GM19023 (cell line): ENCODE results near the gene MRPL39.
A peak's percentile ranks its signal among the peaks of the same experiment; 100 is the strongest.
"Not testable (repeated sequence)": the region's sequence is repeated elsewhere in the genome, so short reads cannot be mapped to it uniquely, and the experiment has no call there.

Source experiments
- ATAC-seq: cut with Tn5 transposase; IDR thresholded peaks from one replicate; pipeline ENCODE4 v1.9.1; 2021; ENCODE audit warnings: mild to moderate bottlenecking, moderate library complexity; ENCODE audit not compliant: unreplicated experiment

MRPL39 gene

GRCh38 chr21:25607151-25608043, at the start of gene MRPL39:
Gene MRPL39 (minus strand): TSS chr21:25607481. CDS start chr21:25607475, 6 bp downstream.
- peak; percentile 95 for ATAC-seq

GRCh38 chr21:25656412-25656811, 49.1 kb upstream of the MRPL39 start:
- no peak for ATAC-seq

DNA sequence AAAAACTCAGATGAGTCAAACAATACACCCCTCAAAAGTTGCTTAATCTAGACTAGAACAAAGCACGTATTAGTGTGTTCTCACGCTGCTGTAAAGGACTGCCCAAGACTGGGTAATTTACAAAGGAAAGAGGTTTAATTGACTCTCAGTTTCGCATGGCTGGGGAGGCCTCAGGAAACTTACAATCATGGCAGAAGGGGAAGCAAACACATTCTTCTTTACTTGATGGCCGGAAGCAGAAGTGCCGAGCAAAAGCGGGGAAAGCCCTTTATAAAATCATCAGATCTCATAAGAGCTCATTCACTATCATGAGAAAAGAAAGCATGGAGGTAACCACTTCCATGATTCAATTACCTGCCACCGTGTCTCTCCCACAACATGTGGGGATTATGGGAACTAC, 41.9 kb upstream of the MRPL39 start:
- ATAC-seq = no peak

- no peak for ATAC-seq
Observed at GRCh38 chr21:25647647-25648046, 40.4 kb upstream of the MRPL39 start.

DNA sequence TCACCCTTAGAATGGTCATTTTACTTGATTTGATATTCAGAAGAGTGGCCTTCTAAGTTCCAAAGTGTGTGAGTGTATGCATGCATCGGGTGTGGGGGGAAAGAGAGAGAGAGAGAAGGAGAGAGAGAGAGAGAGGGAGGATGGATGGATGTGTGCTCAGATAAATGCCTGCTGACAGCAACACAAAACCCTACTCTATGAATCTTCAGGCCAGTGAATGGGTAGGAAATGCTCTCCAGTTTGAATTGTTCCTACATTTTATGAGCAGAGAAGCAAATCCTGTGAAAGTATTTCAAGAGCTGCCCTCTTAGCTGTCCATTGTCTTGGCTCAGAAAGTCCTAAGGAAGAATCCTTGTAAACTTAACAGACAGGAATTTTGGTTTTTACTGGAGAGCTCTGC, 39.2 kb upstream of the MRPL39 start:
- ATAC-seq = no peak

GRCh38 chr21:25643486-25643885, 36.2 kb upstream of the MRPL39 start:
- ATAC-seq = no peak

GRCh38 chr21:25640943-25641292, 33.6 kb upstream of the MRPL39 start:
- no peak for ATAC-seq

DNA sequence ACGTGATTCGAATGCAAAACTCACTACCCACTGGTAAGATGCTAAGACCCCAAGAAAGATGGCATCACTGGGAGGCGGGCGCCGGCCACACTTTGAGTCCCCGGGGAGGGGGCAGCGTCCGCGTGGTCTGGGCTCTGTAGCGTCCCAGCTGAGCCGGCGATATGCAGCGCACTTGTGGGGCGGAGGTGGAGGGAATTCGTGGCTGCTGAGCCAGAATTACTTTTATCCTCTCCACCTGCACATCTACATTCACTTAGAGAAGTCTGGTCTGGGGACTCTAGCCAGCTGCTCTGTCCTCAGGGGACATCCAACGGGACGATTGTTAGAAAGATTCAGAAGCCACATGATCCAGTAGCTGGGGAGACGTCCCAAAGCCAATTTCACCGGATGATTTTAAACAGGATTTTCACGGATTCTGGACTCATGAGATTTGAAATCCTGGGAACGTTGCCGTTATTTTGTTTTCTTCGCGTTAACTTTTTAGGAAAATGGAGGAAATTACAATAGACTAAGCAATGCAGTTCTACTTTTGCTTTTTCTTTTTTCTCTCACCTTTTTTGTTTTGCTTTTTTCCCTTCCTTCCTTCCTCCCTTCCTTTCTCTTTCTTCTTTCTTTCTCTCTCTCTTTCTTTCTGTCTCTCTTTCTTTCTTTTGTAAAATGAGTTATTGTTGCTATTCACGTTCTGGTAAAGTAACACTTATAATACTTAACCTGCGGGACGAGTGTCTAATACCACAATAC, 33.1 kb upstream of the MRPL39 start:
- peak; percentile 28 for ATAC-seq

GRCh38 chr21:25639551-25640201, 32.4 kb upstream of the MRPL39 start:
- ATAC-seq = peak; percentile 73

DNA sequence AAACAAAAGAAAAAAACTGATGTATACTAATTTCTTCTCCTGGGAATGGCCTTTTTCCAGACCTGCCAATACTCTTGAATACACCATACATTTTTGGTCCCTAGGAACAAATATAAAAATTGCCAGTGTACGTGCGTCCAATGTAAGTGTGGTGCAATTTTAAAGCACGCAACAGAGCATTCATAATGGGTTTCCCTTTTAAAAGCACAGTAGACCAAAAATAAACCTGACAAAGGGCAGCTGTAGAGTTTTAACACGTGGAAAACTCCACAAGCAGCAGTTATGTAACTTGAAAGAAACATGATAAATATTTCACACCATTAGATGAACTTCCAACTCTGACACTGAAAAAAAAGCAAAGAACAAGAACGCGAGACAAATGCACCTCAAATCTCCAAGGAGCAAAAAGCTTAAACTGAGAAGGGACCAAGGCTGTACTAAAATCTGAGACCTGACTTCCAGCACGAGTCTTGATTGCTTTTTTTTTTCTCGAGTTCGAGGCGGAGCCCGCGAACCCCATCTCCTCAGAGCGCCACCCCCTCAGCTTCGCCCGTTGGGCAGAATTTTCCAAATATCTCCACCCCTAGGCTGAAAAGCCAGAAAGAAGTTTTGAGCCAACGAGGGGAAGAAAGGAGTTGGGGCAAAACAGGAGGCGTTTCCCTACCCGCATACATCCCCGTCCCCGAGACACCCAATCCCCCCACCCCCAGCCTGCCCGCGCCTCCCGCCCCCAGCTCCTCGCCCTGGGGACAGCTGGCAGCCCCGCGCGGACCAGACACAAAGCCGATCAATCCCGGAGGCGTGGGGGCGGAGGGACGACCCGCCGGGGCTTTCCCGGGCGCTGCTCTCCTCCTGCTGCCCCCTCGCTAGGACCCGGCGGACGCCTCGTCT, 31.6 kb upstream of the MRPL39 start, which contains the start of gene JAM2:
JAM2 (plus strand) TSS at position 599 of the 891 bp plus-strand sequence. CDS start 564 bp downstream, outside the sequence.
- peak; percentile 46 for ATAC-seq

DNA sequence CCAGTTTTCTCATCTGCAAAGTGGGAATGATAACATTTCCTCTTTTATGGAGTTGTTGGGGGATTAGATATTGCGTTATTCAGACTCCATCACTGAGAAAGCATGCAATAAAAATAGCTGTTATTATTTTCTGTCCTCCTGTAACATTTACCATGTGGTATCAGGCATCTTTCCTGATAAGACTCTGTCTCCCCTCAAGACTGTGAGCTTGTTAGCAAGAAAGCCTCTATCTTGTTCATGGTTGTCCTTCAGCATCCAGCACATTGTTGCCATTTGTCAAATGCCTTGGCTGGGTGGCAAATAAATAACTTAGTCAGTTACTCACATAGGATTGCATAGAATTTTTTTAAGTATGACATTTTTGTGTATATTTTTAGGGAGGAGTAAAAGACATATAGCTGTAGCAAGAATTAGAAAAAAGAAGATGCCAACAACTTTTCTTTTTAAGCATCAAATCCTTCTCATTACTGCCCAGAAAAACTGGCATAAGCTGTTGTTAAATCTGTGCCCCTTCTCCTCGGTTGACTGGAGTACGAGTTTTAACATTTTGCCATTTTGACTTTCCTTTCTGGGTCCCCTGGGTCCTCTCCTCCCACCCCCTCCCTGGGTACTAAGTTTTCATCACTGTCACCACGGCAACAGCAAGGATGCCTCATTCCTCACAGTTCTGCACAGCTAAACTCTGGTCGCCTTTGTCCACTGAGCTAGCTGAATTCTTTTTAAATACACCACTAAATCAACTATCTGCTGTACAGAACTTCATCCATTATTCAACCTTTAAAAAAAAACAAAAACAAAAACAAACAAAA, 30.8 kb upstream of the MRPL39 start:
- no peak for ATAC-seq

DNA sequence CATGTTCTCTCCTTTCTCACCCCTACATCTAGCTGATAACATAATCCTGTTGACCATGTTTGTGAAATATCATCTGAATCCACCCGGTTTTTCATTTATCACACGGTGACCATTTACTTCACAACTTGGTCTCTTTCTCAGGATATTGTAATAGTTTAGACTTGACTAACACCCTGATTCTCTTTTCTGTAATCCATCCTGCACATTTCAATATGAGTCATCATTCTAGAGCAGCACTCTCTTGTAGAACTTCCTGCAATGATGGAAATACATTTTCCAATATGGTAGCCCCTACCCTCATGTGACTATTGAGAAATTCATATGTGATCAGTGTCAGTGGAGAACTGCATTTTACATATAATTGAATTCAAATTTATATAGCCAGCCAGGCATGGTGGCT, 29.4 kb upstream of the MRPL39 start:
- ATAC-seq = no peak

DNA sequence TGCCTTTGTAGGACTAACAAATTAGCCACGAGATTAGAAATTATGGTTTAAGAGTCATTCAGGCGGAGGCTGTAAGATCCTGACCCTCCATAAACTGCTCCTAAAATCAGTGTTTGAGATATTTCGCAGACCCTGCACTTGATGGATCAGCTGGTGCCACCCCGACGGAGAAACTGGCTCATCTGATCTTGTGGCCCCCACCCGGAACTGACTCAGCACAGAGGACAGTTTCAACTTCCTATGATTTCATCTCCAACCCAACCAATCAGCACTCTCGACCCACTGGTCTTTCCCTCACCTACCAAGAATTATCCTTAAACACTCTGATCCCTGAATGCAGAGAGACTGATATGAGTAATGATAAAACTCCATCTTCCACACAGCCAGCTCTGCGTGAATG, 28.0 kb upstream of the MRPL39 start:
- ATAC-seq = no peak

GRCh38 chr21:25632296-25632695, 25.0 kb upstream of the MRPL39 start:
- no peak for ATAC-seq

DNA sequence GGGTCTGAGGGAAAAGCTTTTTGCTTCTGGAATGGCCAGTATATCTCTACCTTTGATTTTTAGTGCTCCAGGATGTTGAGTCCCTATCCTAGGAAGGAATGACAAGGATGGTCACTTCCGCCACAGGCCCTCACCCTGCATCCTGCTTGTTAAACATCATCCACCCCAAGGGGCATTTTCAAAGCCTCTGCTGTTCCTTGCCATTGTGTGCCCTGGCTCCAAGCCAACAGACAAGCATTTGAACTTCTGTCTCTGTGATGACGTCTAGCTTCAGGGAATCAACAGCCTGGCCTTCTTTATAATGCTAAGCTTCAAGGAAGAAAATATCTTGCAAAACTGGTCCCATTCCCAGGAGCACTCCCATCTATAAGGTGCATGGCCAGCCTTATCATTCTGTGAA, 19.5 kb upstream of the MRPL39 start:
- no peak for ATAC-seq

DNA sequence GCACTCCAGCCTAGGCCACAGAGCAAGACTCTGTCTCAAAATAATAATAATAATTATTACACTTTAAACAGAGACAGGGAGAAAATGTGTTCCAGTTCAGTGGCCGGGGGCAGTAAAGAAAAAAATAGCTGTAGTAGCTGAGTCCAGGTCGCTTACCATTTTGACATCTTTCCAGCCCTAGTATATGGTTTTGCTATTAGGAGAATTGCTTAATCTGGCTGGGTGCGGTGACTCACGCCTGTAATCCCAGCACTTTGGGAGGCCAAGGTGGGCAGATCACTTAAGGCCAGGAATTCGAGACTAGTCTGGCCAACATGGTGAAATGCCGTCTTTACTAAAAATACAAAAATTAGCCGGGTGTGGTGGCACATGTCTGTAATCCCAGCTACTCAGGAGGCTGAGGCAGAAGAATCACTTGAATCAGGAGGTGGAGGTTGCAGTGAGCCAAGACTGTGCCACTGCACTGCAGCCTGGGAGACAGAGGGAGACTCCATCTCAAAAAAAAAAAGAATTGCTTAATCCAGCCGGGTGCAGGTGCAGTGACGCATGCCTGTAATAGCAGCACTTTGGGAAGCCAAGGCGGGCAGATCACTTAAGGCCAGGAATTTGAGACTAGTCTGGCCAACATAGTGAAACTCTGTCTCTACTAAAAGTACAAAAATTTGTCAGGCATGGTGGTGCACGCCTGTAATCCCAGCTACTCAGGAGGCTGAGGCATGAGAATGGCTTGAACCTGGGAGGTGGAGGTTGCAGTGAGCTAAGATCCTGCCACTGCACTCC, 18.7 kb upstream of the MRPL39 start:
- ATAC-seq = not testable (repeated sequence)

DNA sequence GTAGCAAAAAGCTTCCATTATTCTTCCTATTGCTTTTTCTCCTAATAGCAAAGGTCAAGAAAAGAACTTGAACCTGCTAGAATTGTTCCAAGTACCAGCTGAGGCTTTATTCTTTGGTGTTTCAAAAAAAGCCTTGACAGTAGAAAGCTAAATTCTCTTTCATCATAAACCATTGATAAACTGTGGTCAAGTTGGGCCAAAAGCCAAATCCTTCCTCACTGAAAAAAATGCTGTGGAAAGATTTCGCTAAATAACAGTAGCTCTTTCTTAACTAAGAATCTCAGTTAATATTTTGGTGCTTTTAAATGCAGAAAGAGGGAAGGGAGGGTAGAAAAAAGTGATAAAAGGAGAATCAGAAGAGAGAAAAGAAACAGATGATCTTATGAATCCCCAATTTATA, 17.8 kb upstream of the MRPL39 start:
- no peak for ATAC-seq

DNA sequence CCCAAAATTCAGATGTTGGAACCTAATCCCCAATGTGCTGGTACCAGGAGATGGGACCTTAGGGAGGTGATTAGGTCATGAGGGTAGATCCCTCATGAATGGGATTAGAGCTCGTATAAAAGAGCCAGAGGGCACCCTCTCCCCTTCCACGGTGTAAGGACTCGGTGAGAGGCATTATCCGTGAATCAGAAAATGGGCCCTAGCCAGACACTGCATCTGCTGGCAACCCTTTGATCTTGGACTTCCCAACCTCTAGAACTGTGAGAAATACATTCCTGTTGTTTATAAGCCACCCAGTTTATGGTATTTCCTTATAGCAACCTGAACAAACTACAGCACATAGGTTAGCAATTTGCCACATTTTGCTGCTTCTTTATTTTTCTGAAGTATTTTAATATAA, 17.2 kb upstream of the MRPL39 start:
- no peak for ATAC-seq

GRCh38 chr21:25619198-25619597, 11.9 kb upstream of the MRPL39 start:
- ATAC-seq = no peak
